ENCODE measurements around the gene MDM4. TPM values are rescaled to one million over a fixed set of nuclear protein-coding genes. Genes with fewer than 3 reads are reported as not detected.
"Not testable (repeated sequence)": the region's sequence is repeated elsewhere in the genome, so short reads cannot be mapped to it uniquely, and the experiment has no call there.

The MDM4 gene
- total RNA-seq, 2 experiments from 2014 or later, result 74.7 to 100.0 TPM

DNA sequence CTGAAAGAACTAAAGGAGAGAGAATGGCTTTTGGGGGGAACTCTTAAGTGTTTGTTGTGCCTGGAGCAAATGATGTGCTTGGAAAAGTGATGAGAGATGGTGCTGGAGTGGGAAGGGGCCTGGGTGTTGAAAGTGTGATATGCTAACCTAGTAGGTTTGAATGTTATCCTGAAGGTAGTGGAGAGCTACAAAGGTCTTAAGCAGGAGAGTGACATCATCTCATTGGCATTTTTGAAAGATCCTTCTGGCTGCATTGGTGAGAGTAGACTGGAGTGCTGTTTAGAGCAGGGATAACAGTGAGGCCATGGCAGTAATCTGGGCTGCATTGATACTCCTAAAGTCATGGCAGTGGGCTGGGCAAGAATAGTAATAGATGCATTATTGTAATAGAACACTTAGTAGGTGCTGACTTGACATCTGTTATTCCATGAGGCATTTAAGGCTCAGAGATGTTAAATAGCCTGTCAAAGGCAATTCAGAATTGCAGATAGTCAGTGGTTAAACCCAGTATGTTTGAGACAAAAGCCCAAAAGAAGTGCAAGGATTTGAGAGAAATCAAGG, 44.5 kb downstream of the MDM4 start:
- H3K4me3 Mint-ChIP-seq, result no peak overlapping the region
- ATAC-seq, result no peak
- H3K9me3 Mint-ChIP-seq (ENCODE audit: low read depth), result no peaks in the 10 kb centered on the region
- CTCF ChIA-PET, result interaction anchor here (0.8 to 4.3 kb wide), 4 partner anchors 11 to 246 kb away, joined by 3 to 22 read pairs (median 4); no protein-coding TSS in a partner anchor
- no peak overlapping the region for H3K27ac Mint-ChIP-seq
- peaks cover 12% of the 10 kb centered on the region for H3K36me3 Mint-ChIP-seq
- no peak for DNase-seq
- no peaks in the 10 kb centered on the region for H3K27me3 Mint-ChIP-seq
- H3K4me1 Mint-ChIP-seq, result peaks cover 40% of the 10 kb centered on the region

DNA sequence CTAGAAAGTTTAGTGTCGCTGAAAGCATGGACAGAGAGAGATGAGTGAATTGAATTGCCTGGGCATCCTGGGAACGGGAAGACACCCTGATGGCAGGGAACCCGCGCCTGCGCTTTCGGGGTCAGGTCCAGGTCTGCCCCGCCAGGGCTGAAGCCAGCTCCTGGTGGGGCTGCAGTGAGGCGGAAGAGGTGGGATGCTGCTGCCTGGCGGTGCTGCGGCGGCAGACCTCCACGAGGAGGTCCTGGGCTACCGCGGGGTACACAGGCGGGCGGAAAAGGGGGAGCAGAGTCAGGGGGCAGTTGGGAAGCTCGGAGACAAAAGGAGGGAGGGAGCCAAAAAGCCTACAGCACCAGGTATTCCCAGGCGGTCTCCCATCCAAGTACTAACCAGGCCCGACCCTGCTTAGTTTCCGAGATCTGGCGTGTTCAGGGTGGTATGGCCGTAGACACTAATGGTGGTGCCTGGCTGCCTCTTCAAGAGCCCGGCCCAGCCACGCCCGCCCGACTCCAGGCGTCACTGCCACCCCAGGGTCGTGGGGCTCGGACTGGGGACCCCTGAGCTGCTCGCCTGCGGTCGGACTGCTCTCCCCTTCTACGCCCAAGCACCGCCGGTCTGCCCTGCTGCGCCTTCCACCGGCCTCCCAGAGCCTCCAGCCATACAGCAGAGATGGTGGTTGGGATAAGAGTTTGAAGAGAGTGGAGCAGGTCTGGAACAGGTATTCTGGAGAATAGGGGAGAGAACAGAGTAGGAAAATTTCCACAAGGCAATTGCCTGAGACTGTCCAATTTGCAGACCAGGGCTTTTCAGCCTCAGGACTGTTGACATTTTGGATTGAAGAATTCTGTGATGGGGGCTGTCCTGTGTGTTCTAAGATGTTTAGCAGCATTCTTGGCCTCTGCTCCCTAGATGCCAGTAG, 46.1 kb downstream of the MDM4 start:
- Mint-ChIP-seq H3K27me3 (no peaks in the 10 kb centered on the region), H3K4me3 (no peak overlapping the region), H3K36me3 (peaks cover 10% of the 10 kb centered on the region), H3K27ac (no peak overlapping the region), H3K9me3 (ENCODE audit: low read depth) (no peaks in the 10 kb centered on the region), H3K4me1 (peaks cover 42% of the 10 kb centered on the region)
- no peak for DNase-seq
- CTCF ChIA-PET, result interaction anchor here (1.1 to 4.3 kb wide), 2 partner anchors 164 to 245 kb away, joined by 4 to 22 read pairs; no protein-coding TSS in a partner anchor
- ATAC-seq, result no peak

DNA sequence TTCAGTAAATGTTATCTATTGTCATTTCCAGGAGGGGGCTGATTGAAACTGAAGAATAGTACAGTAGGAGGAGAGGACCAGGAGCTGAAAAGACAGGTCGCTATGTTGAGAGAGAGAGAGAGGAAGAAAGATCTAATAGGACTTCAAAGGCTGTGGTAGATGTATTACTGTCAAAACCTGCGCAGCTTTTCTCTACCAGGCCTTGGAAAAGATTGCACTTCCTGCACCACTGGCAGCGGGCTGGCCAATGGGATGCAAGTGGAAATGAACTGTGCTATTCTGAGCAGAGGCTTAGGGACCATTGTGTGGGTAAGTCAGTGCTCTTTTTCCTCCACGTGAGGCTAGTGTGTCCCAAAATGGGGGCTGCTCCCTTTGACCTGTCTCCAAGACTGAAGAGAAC, 47.1 kb downstream of the MDM4 start:
- CTCF ChIA-PET, result interaction anchor here (1.0 to 5.0 kb wide), 4 partner anchors 18 to 244 kb away, joined by 4 to 90 read pairs (median 14); no protein-coding TSS in a partner anchor
- H3K36me3 Mint-ChIP-seq, result peaks cover 10% of the 10 kb centered on the region
- H3K4me3 Mint-ChIP-seq, result no peak overlapping the region
- no peaks in the 10 kb centered on the region for H3K9me3 Mint-ChIP-seq (ENCODE audit: low read depth)
- H3K4me1 Mint-ChIP-seq, result peaks cover 48% of the 10 kb centered on the region
- peak overlapping the region; percentile 70 for H3K27ac Mint-ChIP-seq
- H3K27me3 Mint-ChIP-seq, result no peaks in the 10 kb centered on the region
- DNase-seq (no peak), ATAC-seq (no peak)

DNA sequence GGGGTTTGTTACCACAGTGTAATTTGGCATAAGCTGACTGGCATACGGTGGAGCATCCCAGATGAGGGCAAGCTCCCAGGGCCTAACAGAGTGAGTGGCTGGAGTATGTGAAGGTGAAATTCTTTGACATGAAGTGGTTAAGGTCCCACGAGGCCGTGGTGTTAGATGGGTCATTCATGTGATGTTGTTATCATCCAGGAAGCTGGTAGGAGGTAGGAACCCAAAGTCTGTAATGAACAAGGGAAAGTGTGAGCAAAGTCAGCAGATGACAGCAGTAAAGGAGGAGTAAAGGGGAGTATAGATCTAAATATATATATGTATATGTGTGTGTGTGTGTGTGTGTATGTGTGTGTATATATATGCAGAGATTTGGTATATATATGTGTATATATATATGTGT, 47.6 kb downstream of the MDM4 start:
- Mint-ChIP-seq H3K36me3 (peaks cover 10% of the 10 kb centered on the region), H3K27ac (no peak overlapping the region), H3K27me3 (no peaks in the 10 kb centered on the region), H3K4me3 (no peak overlapping the region), H3K9me3 (ENCODE audit: low read depth) (no peaks in the 10 kb centered on the region), H3K4me1 (peaks cover 48% of the 10 kb centered on the region)
- no peak for DNase-seq
- no peak for ATAC-seq
- CTCF ChIA-PET, result interaction anchor here (1.0 to 5.0 kb wide), 4 partner anchors 18 to 243 kb away, joined by 4 to 90 read pairs (median 14); no protein-coding TSS in a partner anchor

DNA sequence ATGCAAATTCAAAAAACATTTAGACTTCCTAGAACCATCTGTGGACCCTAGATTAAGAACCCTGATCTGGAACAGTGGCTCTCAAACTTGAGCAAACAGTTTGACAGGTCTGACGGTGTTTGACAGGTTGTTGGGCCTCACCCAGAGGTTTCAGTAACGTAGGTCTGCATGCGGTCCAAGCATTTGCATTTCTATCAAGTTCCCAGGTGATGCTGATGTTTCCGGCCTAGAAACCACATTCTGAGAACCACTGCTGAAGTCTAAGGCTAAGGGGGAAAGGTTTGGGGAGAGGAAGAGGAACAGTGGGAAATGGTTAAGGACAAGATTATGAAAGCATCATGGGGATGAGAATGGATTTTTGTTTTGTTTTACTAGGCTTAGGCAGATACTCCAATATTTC, 48.6 kb downstream of the MDM4 start:
- Mint-ChIP-seq H3K4me3 (no peak overlapping the region), H3K9me3 (ENCODE audit: low read depth) (no peaks in the 10 kb centered on the region), H3K4me1 (peaks cover 48% of the 10 kb centered on the region), H3K27me3 (no peaks in the 10 kb centered on the region), H3K36me3 (peaks cover 9% of the 10 kb centered on the region), H3K27ac (peak overlapping the region; percentile 59)
- CTCF ChIA-PET, result interaction anchor here (0.8 to 5.4 kb wide), 18 partner anchors 8 to 248 kb away, joined by 3 to 121 read pairs (median 10); no protein-coding TSS in a partner anchor
- DNase-seq (peak; percentile 58), ATAC-seq (peak; percentile 20)

DNA sequence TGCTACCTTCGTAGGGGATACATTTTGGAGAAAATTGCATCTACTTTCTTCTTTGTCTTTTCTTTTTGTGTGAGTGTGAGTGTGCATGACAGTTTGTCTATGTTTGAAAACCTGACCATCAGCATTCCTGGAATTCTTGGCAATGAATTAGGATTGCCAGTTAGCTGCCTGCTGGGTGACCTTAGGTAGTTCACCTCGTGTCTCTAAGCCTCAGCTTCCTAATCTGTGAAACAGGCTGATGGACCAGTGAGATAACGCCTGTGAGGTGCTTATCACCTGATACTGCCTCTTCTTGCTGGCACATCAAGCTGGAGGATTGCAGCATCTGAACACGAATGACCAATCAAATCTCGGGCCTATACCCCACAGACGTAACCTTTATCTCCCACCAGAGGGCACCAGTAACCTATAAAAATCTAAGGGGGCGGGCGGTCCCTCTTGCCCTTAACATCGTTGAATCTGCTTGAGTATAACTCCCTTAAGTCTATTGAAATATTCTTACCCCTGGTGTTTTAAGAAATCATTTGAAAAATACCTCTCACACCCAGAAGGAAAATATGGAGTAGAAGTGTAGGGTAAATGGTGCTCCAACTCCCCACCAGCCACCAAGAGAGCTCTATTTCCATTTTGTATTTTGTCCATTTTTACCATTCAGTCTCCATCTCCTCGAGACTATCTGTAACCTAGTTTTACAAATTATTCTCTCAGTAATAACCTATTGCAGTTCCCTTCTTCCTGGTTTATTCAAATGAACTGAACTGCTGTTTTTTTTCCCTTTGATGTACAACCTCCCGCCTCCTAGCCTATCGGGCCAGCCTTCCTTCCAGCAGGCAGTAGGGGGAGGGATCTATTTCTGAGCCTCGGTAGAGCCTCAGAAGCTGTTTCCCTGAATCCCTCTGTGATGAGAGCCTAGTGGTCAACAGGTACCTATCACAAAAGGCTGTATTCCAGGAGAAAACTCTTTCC, 49.7 kb downstream of the MDM4 start:
- ATAC-seq, result peak; percentile 86
- Mint-ChIP-seq H3K27me3 (no peaks in the 10 kb centered on the region), H3K9me3 (ENCODE audit: low read depth) (no peaks in the 10 kb centered on the region), H3K4me3 (no peak overlapping the region), H3K36me3 (peaks cover 10% of the 10 kb centered on the region), H3K27ac (peak overlapping the region; percentile 72), H3K4me1 (peaks cover 48% of the 10 kb centered on the region)
- CTCF ChIA-PET, result interaction anchor here (0.5 to 5.4 kb wide), 47 partner anchors 8 to 883 kb away, joined by 3 to 121 read pairs (median 4); partner anchors contain the start of gene MDM4
- DNase-seq, result peak; percentile 80

DNA sequence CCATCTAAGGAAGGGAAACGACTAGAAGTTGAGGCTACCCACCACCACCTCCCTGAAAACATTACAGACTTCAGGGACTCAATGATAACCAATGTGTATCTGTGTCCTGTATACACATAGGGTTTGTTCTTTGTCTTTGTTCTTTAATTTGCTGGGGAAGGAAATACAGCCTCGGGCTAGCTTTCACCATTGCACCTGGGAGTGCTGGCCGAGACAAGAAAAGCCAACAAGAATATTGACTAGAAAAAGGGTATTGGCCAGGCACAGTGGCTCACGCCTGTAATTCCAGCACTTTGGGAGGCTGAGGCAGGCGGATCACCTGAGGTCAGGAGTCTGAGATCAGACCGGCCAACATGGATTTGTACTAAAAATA, 50.4 kb downstream of the MDM4 start:
- no peak overlapping the region for H3K27ac Mint-ChIP-seq
- H3K4me1 Mint-ChIP-seq, result peaks cover 48% of the 10 kb centered on the region
- H3K9me3 Mint-ChIP-seq (ENCODE audit: low read depth), result no peaks in the 10 kb centered on the region
- H3K36me3 Mint-ChIP-seq, result peaks cover 10% of the 10 kb centered on the region
- H3K27me3 Mint-ChIP-seq, result no peaks in the 10 kb centered on the region
- CTCF ChIA-PET, result interaction anchor here (0.8 to 5.4 kb wide), 29 partner anchors 8 to 495 kb away, joined by 3 to 121 read pairs (median 8); partner anchors contain the start of gene MDM4
- ATAC-seq (no peak), DNase-seq (no peak)
- H3K4me3 Mint-ChIP-seq, result no peak overlapping the region

DNA sequence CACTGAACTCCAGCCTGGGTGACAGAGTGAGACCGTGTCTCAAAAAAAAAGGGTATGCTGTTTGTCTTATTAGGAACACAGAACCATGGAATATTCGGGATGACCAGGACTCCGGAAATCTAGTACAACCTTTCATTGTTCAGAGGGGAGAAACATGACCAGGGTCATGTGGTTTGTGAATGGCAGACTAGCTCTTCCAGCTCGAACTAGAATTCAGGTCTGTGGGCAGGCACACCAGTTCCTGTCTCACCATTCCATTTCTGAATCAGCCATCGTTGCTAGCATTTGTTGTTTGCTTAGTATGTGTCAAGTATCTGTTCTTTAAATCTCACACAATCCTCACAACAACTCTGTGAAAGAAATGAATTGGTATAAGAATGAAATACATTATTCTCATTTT, 50.9 kb downstream of the MDM4 start:
- DNase-seq, result peak; percentile 59
- no peaks in the 10 kb centered on the region for H3K9me3 Mint-ChIP-seq (ENCODE audit: low read depth)
- H3K36me3 Mint-ChIP-seq, result peaks cover 7% of the 10 kb centered on the region
- no peak overlapping the region for H3K4me3 Mint-ChIP-seq
- H3K4me1 Mint-ChIP-seq, result peaks cover 45% of the 10 kb centered on the region
- peak; percentile 48 for ATAC-seq
- H3K27me3 Mint-ChIP-seq, result no peaks in the 10 kb centered on the region
- CTCF ChIA-PET, result interaction anchor here (0.7 to 5.4 kb wide), 20 partner anchors 11 to 495 kb away, joined by 3 to 121 read pairs (median 6); no protein-coding TSS in a partner anchor
- H3K27ac Mint-ChIP-seq, result peak overlapping the region; percentile 38

DNA sequence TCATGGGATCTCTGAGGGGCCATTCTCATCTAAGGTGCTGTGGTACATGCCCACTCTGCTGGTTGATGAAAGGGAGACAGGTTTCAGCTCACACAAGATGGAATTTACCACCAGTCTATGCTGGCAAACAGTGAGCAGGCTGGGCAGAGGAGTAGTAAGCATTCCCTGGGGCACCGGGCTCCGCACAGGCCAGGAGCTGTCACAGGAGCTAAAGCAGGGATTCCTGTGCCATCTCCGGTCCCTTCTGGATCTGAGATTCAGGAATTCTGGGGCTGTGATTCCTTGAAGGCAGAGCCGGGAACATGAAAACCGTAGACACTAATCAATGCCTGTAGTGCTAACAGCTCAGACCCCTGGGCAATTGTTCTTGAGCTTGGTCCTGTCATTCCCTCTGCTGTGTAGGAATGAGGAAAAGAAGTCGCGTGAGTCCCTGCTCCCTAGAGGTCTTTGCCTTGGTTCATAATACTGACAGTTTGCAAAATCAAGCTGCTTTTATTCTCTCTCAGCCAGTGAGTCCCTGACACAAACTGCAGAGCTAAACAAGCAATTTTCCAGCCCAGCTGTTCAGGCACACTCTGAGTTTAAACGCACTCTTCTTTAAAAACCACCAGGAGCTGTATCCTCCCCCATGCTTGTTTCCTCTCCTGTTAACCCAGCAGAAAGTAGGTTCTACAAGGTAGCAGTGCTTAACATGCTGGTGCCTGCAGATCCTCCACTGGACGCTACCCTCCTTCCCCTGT, 52.5 kb downstream of the MDM4 start:
- Mint-ChIP-seq H3K4me1 (peaks cover 38% of the 10 kb centered on the region), H3K9me3 (ENCODE audit: low read depth) (no peaks in the 10 kb centered on the region), H3K4me3 (no peak overlapping the region), H3K27ac (peak overlapping the region; percentile 24), H3K27me3 (no peaks in the 10 kb centered on the region), H3K36me3 (peaks cover 6% of the 10 kb centered on the region)
- ATAC-seq (no peak), DNase-seq (no peak)
- CTCF ChIA-PET, result interaction anchor here (1.3 to 5.4 kb wide), 5 partner anchors 9 to 239 kb away, joined by 3 to 121 read pairs (median 5); no protein-coding TSS in a partner anchor

DNA sequence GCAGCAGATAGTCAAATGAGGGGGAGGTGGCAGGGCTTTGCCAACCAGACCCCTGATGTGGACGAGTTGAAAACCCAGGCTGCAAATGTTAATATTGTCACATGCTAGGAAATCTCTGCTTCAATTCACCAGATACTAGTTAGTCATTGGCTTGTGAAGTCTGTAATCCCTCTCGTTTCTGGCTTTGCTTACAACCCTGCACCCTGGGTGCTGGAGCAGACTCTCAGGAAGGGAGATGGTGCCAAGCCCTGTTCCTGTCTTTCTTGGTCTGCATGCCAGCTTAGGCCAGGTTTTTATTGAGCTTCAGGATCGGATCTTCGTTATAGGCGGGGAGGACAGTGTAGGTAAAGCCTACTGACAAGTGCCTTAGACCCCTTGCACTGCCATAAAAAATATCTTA, 53.3 kb downstream of the MDM4 start:
- Mint-ChIP-seq H3K4me3 (no peak overlapping the region), H3K27me3 (no peaks in the 10 kb centered on the region), H3K4me1 (peaks cover 33% of the 10 kb centered on the region), H3K27ac (no peak overlapping the region), H3K9me3 (ENCODE audit: low read depth) (no peaks in the 10 kb centered on the region), H3K36me3 (peaks cover 5% of the 10 kb centered on the region)
- no peak for DNase-seq
- ATAC-seq, result no peak
- CTCF ChIA-PET, result interaction anchor here (1.3 to 5.4 kb wide), 4 partner anchors 9 to 238 kb away, joined by 3 to 121 read pairs (median 4); no protein-coding TSS in a partner anchor

DNA sequence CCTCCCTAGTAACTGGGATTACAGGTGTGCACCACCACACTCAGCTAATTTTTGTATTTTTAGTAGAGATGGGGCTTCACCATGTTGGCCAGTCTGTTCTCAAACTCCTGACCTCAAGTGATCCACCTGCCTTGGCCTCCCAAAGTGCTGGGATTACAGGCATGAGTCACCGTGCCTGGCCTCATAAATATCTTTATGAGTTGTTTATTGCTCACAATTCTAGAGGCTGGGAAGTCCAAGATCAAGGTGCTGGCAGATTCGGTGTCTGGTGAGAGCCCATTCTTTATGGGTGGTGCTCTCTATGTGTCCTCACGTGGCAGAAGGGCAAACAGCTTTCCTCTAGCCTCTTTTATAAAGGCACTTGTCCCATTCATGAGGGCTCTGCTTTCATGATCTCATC, 53.8 kb downstream of the MDM4 start:
- CTCF ChIA-PET, result interaction anchor here (2.1 to 2.5 kb wide), 2 partner anchors 8 to 138 kb away, joined by 5 read pairs; no protein-coding TSS in a partner anchor
- not testable (repeated sequence) for H3K27ac Mint-ChIP-seq

DNA sequence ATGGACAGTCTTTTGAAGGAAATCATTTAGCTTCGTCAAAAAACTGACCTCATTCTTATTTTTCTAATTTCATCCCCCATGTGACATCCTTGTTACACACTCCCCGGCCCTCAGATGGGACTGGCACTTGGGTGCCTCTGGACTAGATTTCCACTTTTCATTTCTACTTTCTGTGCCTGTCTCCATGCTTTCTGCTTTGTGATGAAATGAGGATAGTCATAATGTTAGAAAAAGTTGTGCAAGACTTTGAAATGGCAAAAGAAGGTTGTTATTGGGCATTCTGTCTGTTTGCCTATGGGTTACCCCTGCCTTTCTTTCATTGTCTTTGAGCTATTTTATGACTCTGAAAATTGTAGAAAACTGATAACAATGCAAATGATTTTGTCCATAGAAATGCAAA, 54.9 kb downstream of the MDM4 start:
- CTCF ChIA-PET, result interaction anchor here (1.0 to 2.5 kb wide), 4 partner anchors 139 to 236 kb away, joined by 3 to 10 read pairs (median 6); no protein-coding TSS in a partner anchor
- Mint-ChIP-seq H3K36me3 (peaks cover 5% of the 10 kb centered on the region), H3K27ac (no peak overlapping the region), H3K27me3 (no peaks in the 10 kb centered on the region), H3K4me3 (no peak overlapping the region), H3K9me3 (ENCODE audit: low read depth) (no peaks in the 10 kb centered on the region), H3K4me1 (peaks cover 18% of the 10 kb centered on the region)
- ATAC-seq (no peak), DNase-seq (no peak)

More for the DNA sequence above, 53.8 kb downstream of the MDM4 start:
- H3K36me3 Mint-ChIP-seq; DNase-seq; H3K27me3 Mint-ChIP-seq; H3K4me3 Mint-ChIP-seq; ATAC-seq; H3K9me3 Mint-ChIP-seq (ENCODE audit: low read depth): not testable (repeated sequence)
- H3K4me1 Mint-ChIP-seq, result peaks cover 28% of the 10 kb centered on the region

Measured in activated CD8-positive, alpha-beta memory T cell treated with anti-CD3 and anti-CD28 coated beads, Interleukin-2, amount 10 ng/mL, durations not matched to agents 7 days and 5 days (primary cell).